Measurements from ENCODE around the gene ST6GALNAC3. TPM values are rescaled to one million over a fixed set of nuclear protein-coding genes. Genes with fewer than 3 reads are reported as not detected.

ST6GALNAC3 gene
- total RNA-seq, 2 experiments from 2014 or later: 0.50 to 1.2 TPM

DNA sequence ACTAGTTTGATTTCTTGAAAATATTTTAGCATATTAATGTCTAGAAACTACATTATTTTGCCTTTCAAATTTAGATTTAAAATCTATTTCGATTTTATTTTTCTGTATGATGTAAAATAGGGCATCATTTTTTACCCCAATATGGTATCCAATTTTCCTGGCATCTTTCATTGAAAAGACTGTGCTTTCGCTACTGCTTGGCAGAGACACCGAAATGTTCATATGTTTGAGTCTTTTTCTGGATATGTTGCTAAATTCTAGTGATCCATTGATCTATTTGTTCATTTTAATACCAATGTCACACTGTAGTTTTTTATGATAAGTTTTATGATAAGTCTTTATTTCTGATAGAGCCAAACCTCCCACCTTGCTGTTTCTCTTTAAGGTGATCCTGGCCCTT lies 24.3 kb downstream of the ST6GALNAC3 start:
- TF ChIP-seq, protein P1, sequence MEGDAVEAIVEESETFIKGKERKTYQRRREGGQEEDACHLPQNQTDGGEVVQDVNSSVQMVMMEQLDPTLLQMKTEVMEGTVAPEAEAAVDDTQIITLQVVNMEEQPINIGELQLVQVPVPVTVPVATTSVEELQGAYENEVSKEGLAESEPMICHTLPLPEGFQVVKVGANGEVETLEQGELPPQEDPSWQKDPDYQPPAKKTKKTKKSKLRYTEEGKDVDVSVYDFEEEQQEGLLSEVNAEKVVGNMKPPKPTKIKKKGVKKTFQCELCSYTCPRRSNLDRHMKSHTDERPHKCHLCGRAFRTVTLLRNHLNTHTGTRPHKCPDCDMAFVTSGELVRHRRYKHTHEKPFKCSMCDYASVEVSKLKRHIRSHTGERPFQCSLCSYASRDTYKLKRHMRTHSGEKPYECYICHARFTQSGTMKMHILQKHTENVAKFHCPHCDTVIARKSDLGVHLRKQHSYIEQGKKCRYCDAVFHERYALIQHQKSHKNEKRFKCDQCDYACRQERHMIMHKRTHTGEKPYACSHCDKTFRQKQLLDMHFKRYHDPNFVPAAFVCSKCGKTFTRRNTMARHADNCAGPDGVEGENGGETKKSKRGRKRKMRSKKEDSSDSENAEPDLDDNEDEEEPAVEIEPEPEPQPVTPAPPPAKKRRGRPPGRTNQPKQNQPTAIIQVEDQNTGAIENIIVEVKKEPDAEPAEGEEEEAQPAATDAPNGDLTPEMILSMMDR (conservative IDR thresholded peaks at IDR 0.05; ENCODE audit: low read length): no peak
- TF ChIP-seq EZH2phosphoT487 (IDR thresholded peaks at IDR 0.05; ENCODE audit: borderline replicate concordance, low read depth, low read length): no peak
- no peaks in the 10 kb centered on the region for H3K79me2 ChIP-seq (ENCODE audit: insufficient read depth, low read depth, low read length)
- no peaks in the 10 kb centered on the region for H3K36me3 ChIP-seq (ENCODE audit: insufficient read depth, low read length)
- no peaks in the 10 kb centered on the region for H3K9me2 ChIP-seq (ENCODE audit: insufficient read depth, low read length)
- no peak overlapping the region for H3K4me2 ChIP-seq (ENCODE audit: low read length)
- H3K4me3 ChIP-seq (ENCODE audit: low read depth, low read length, poor library complexity, severe bottlenecking): no peak overlapping the region
- no TSS peak for BruUV-seq (replicated peaks)
- no peak for DNase-seq (ENCODE audit: low spot score)
- no peak overlapping the region for H3K27ac ChIP-seq (ENCODE audit: low read depth, low read length, poor library complexity, severe bottlenecking)
- no peaks in the 10 kb centered on the region for H3K9me3 ChIP-seq (ENCODE audit: low read length)
- no peak overlapping the region for H2AFZ ChIP-seq (ENCODE audit: low read length)
- no peaks in the 10 kb centered on the region for H4K20me1 ChIP-seq (ENCODE audit: insufficient read depth, low read length)
- ChIA-PET CTCF (ENCODE audit: unreplicated experiment) (no interaction called here), POLR2A (no interaction called here)
- intact Hi-C loops (cut with micrococcal nuclease; ENCODE audit: unreplicated experiment): no loop called here
- H3K4me1 ChIP-seq (ENCODE audit: insufficient read depth, low read length, poor library complexity, severe bottlenecking): no peaks in the 10 kb centered on the region

DNA sequence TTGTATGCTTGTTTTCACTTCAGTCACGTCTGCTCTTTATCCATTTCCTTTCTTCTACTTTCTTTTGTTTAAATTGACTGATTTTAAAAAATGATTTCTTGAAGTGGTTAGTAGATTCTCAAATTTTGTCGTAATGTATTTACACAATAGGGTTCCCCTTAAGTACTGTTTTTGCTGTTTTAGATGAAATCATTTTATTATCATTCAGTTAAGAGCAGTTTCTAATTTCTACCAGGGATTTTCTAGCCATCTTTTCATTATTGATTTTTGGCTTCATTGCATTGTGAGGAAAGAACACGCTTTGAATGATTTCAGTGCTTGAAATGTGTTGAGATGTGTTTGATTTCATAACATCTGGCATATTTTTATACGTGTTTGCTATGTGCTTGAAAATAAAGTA lies 27.0 kb downstream of the ST6GALNAC3 start:
- Histone ChIP-seq H3K9me3 (ENCODE audit: low read length) (no peaks in the 10 kb centered on the region), H4K20me1 (ENCODE audit: insufficient read depth, low read length) (no peaks in the 10 kb centered on the region), H3K79me2 (ENCODE audit: insufficient read depth, low read depth, low read length) (no peaks in the 10 kb centered on the region), H3K36me3 (ENCODE audit: insufficient read depth, low read length) (no peaks in the 10 kb centered on the region), H3K4me1 (ENCODE audit: insufficient read depth, low read length, poor library complexity, severe bottlenecking) (no peaks in the 10 kb centered on the region), H3K9me2 (ENCODE audit: insufficient read depth, low read length) (no peaks in the 10 kb centered on the region), H3K4me3 (ENCODE audit: low read depth, low read length, poor library complexity, severe bottlenecking) (no peak overlapping the region), H2AFZ (ENCODE audit: low read length) (no peak overlapping the region), H3K4me2 (ENCODE audit: low read length) (no peak overlapping the region), H3K27ac (ENCODE audit: low read depth, low read length, poor library complexity, severe bottlenecking) (no peak overlapping the region)
- intact Hi-C loops (cut with micrococcal nuclease; ENCODE audit: unreplicated experiment): no loop called here
- BruUV-seq (replicated peaks): no TSS peak
- CTCF ChIA-PET (ENCODE audit: unreplicated experiment): no interaction called here
- TF ChIP-seq, protein P1 (conservative IDR thresholded peaks at IDR 0.05; ENCODE audit: low read length): no peak
- TF ChIP-seq EZH2phosphoT487 (IDR thresholded peaks at IDR 0.05; ENCODE audit: borderline replicate concordance, low read depth, low read length): no peak
- no peak for DNase-seq (ENCODE audit: low spot score)
- POLR2A ChIA-PET: interaction anchor here (1.9 kb wide), 1 partner anchor 13 kb away, joined by 4 read pairs; no protein-coding TSS in a partner anchor

DNA sequence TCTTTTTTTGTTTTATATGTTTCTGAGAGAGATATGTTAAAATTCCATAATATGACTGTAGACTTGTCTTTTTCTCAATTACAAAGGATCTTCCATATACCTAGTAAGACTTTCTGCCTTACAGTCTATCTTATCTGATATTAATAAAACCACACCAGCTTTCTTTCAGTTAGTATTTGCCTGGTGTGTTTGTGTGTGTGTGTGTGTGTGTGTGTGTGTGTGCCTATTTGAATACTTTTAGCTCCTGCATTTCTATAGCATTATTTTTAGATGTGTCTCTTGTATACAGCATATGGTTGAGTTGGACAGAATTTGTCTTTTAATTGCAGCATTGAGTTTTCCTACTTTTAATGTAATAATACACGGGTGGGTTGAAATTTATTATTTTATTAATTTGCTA lies 27.5 kb downstream of the ST6GALNAC3 start:
- Histone ChIP-seq H4K20me1 (ENCODE audit: insufficient read depth, low read length) (no peaks in the 10 kb centered on the region), H3K79me2 (ENCODE audit: insufficient read depth, low read depth, low read length) (no peaks in the 10 kb centered on the region), H3K4me2 (ENCODE audit: low read length) (no peak overlapping the region), H2AFZ (ENCODE audit: low read length) (no peak overlapping the region), H3K27ac (ENCODE audit: low read depth, low read length, poor library complexity, severe bottlenecking) (no peak overlapping the region), H3K9me3 (ENCODE audit: low read length) (no peaks in the 10 kb centered on the region), H3K9me2 (ENCODE audit: insufficient read depth, low read length) (no peaks in the 10 kb centered on the region), H3K36me3 (ENCODE audit: insufficient read depth, low read length) (no peaks in the 10 kb centered on the region), H3K4me3 (ENCODE audit: low read depth, low read length, poor library complexity, severe bottlenecking) (no peak overlapping the region), H3K4me1 (ENCODE audit: insufficient read depth, low read length, poor library complexity, severe bottlenecking) (no peaks in the 10 kb centered on the region)
- DNase-seq (ENCODE audit: low spot score): no peak
- intact Hi-C loops (cut with micrococcal nuclease; ENCODE audit: unreplicated experiment): no loop called here
- ChIA-PET POLR2A (interaction anchor here (0.5 to 0.6 kb wide), 2 partner anchors 771 to 1119 kb away, joined by 3 to 4 read pairs; no protein-coding TSS in a partner anchor), CTCF (ENCODE audit: unreplicated experiment) (no interaction called here)
- TF ChIP-seq EZH2phosphoT487 (IDR thresholded peaks at IDR 0.05; ENCODE audit: borderline replicate concordance, low read depth, low read length): no peak
- TF ChIP-seq, protein P1 (conservative IDR thresholded peaks at IDR 0.05; ENCODE audit: low read length): no peak
- no TSS peak for BruUV-seq (replicated peaks)

All from OCI-LY7 (cell line).